Testis (tissue), 3 donors: ENCODE data around the gene SIX2. TPM values are rescaled to one million over a fixed set of nuclear protein-coding genes. Genes with fewer than 3 reads are reported as not detected.

Source experiments
- DNase-seq: peaks from one replicate; pipeline ENCODE4 v3.0.0-alpha.2; 2019
- H3K27ac ChIP-seq, 2 donors: fragments of 200-600 bp; sonication (generic); one replicate each; pipeline ENCODE4 v1.5.1; 2019
- H3K27me3 ChIP-seq: fragments of 200-600 bp; sonication (generic); one replicate; pipeline ENCODE4 v1.5.1; 2019
- H3K36me3 ChIP-seq: fragments of 200-600 bp; sonication (generic); one replicate; pipeline ENCODE4 v1.5.1; 2017; ENCODE audit warnings: low read depth; ENCODE audit errors: missing control alignments
- H3K4me1 ChIP-seq: fragments of 200-600 bp; sonication (generic); one replicate; pipeline ENCODE4 v1.5.1; 2019
- H3K4me3 ChIP-seq, 2 donors: fragments of 200-600 bp; sonication (generic); one replicate each; pipeline ENCODE4 v1.5.1; 2017 to 2019
- H3K9me3 ChIP-seq: fragments of 200-600 bp; sonication (generic); one replicate; pipeline ENCODE4 v1.5.1; 2017
- CTCF ChIP-seq, 3 experiments: fragments of 450-650 bp in 2 of 3; fragments of 200-600 bp in 1 of 3; sonication (generic) in 1 of 3; IDR thresholded peaks; one replicate each; pipeline ENCODE4 v1.5.1; 2016 to 2019; ENCODE audit warnings: antibody characterized with exemption in 3 of 3, mild to moderate bottlenecking in 2 of 3, moderate library complexity in 1 of 3
- POLR2A ChIP-seq: fragments of 450-650 bp; IDR thresholded peaks from one replicate; pipeline ENCODE4 v1.6.1; 2017; ENCODE audit warnings: antibody characterized with exemption, mild to moderate bottlenecking, moderate library complexity
- WGBS, 2 donors: methylation state at CpG; one replicate each; pipeline ENCODE4 v1.1.5; 2018; 5-methylcytosine and 5-hydroxymethylcytosine counted together
- intact Hi-C: fragments of 100-400 bp; cut with DNase I; formaldehyde crosslinking; loops from one replicate; pipeline ENCODE4 v1.15.1; 2023; ENCODE audit warnings: low total_unique reads
- polyA plus RNA-seq: library from polyadenylated mRNA; stranded (reverse); fragments of 350-450 nt; fragmentation: Illumina TruSeq; extraction: RNeasy Lipid Tissue Mini Kit (QIAGEN cat#74804); gene quantifications from one replicate; pipeline ENCODE4 v1.2.3, GENCODE V29; 2014; ENCODE audit warnings: low read depth, low replicate concordance; ENCODE audit not compliant: insufficient read depth
- total RNA-seq, 2 donors: library from RNA; depleted of rRNA; stranded (reverse); fragments of >200 nt; gene quantifications; one replicate each; pipeline ENCODE4 v1.2.3, GENCODE V29; 2016

The SIX2 gene
- total and polyA plus RNA-seq, 3 donors from 2014 or later, result 1.1 to 3.2 (median 1.1) TPM

- H3K4me3 ChIP-seq, result no peak overlapping the region
- 82 to 87% methylated on average over 5 of the region's 5 CpGs for WGBS, 2 donors
- no peak for TF ChIP-seq POLR2A
- no peak for TF ChIP-seq CTCF (IDR thresholded peaks at IDR 0.05)
Measured at GRCh38 chr2:44960871-44961270, 48.4 kb downstream of the SIX2 start.

GRCh38 chr2:44959855-44960254 lies 49.4 kb downstream of the SIX2 start:
- Histone ChIP-seq H3K4me3 (no peak overlapping the region), H3K4me1 (no peaks in the 10 kb centered on the region), H3K9me3 (no peaks in the 10 kb centered on the region), H3K27me3 (no peaks in the 10 kb centered on the region), H3K27ac (no peak overlapping the region), H3K36me3 (no peaks in the 10 kb centered on the region)
- no peak for DNase-seq
- WGBS, 2 donors, result 48 to 65% methylated on average over 6 of the region's 6 CpGs
- TF ChIP-seq POLR2A, result no peak
- intact Hi-C loops, result no loop called here

More at GRCh38 chr2:44960871-44961270, 48.4 kb downstream of the SIX2 start:
- Histone ChIP-seq H3K27ac (no peak overlapping the region), H3K9me3 (no peaks in the 10 kb centered on the region), H3K27me3 (no peaks in the 10 kb centered on the region), H3K36me3 (no peaks in the 10 kb centered on the region), H3K4me1 (no peaks in the 10 kb centered on the region)
- DNase-seq, result no peak
- intact Hi-C loops, result no loop called here

- no peak overlapping the region for H3K4me3 ChIP-seq
- DNase-seq, result no peak
- no peaks in the 10 kb centered on the region for H3K9me3 ChIP-seq
- H3K4me1 ChIP-seq, result peaks cover 6% of the 10 kb centered on the region
- 80 to 83% methylated on average over 6 of the region's 6 CpGs for WGBS, 2 donors
- no peaks in the 10 kb centered on the region for H3K27me3 ChIP-seq
- H3K36me3 ChIP-seq, result no peaks in the 10 kb centered on the region
- intact Hi-C loops, result no loop called here
- H3K27ac ChIP-seq, result no peak overlapping the region
- TF ChIP-seq CTCF (IDR thresholded peaks at IDR 0.05) (no peak), POLR2A (no peak)
Measured at GRCh38 chr2:44957656-44958327, 51.5 kb downstream of the SIX2 start.

GRCh38 chr2:44956843-44957242 lies 52.4 kb downstream of the SIX2 start:
- no peak for DNase-seq
- intact Hi-C loops, result no loop called here
- no peak for TF ChIP-seq CTCF (IDR thresholded peaks at IDR 0.05)
- TF ChIP-seq POLR2A, result no peak
- Histone ChIP-seq H3K27me3 (no peaks in the 10 kb centered on the region), H3K9me3 (no peaks in the 10 kb centered on the region), H3K27ac (no peak overlapping the region), H3K4me1 (peaks cover 13% of the 10 kb centered on the region), H3K4me3 (no peak overlapping the region), H3K36me3 (no peaks in the 10 kb centered on the region)
- WGBS, 2 donors, result 55 to 66% methylated on average over 1 of the region's 1 CpG

- intact Hi-C loops, result no loop called here
- no peak for TF ChIP-seq POLR2A
- TF ChIP-seq CTCF (IDR thresholded peaks at IDR 0.05), result peak; percentile 62 to 74 (median 73)
- H3K4me3 ChIP-seq, result no peak overlapping the region
- H3K9me3 ChIP-seq, result no peaks in the 10 kb centered on the region
- WGBS, 2 donors, result 8 to 20% methylated on average over 15 to 36 of the region's 38 CpGs
- DNase-seq, result peak; percentile 71
- peaks cover 13% of the 10 kb centered on the region for H3K4me1 ChIP-seq
- H3K27ac ChIP-seq, result no peak overlapping the region
- H3K36me3 ChIP-seq, result no peaks in the 10 kb centered on the region
- no peaks in the 10 kb centered on the region for H3K27me3 ChIP-seq
Measured at GRCh38 chr2:44955593-44956392, 53.5 kb downstream of the SIX2 start.
